NCI-H2081 (cell line): ENCODE results near the gene CAMTA1.
A peak's percentile ranks its signal among the peaks of the same experiment; 100 is the strongest.
"Not testable (repeated sequence)": the region's sequence is repeated elsewhere in the genome, so short reads cannot be mapped to it uniquely, and the experiment has no call there.

Experiments
- DNase-seq, 2 experiments: peaks; one replicate each; lab custom pipeline; 2025; lab: John Stamatoyannopoulos, UW

Gene CAMTA1

DNA sequence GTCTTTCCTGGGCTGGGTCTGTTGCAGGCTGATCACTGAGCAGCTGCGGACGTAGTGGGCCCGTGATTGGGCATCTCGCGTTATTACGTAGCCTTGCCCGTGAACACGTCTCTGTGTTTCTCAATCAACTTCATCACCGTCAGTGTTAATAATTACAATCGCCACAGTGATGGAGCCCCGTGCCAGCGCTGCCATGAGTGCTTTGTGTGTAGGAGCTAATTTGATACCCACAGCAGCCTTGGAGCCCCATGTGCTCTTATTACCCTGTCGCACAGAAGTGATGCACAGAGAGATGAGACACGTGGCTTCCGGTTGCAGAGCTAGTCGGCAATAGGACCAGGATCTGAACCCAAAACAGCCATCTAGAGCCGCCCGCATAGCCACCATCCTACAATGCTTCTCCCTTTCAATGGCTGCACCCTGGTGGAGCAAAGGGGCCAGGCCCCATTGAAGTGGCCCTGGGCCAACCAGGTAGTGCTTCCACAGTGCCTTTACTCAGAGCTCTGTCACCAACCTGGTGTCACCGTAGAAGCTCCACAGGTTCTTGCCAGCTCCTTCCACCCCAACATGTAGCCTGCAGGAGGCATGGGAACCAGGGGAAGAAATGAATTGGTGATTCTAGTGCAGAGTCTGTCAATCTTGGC is 587.3 kb downstream of the CAMTA1 start:
- no peak for DNase-seq

DNA sequence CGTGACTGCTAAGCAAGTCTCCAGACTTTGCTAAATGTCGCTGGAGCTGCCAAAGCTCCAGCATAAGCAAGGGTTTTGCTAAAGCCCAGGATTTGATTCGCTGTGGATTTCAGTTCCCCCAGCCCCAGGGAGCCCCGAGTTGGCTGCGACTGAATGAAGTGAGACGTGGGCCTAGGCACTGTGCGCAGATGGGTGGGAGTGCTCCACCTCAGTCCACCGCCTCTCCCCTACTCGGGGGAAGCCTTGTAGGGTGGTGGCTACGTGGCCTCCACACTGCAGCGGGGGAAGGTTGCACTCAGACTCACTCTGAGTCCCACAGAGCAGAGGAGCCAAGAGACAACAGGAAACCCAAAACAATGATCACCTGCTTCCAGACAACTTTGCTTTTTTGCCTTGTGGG is 588.0 kb downstream of the CAMTA1 start:
- DNase-seq: no peak

DNA sequence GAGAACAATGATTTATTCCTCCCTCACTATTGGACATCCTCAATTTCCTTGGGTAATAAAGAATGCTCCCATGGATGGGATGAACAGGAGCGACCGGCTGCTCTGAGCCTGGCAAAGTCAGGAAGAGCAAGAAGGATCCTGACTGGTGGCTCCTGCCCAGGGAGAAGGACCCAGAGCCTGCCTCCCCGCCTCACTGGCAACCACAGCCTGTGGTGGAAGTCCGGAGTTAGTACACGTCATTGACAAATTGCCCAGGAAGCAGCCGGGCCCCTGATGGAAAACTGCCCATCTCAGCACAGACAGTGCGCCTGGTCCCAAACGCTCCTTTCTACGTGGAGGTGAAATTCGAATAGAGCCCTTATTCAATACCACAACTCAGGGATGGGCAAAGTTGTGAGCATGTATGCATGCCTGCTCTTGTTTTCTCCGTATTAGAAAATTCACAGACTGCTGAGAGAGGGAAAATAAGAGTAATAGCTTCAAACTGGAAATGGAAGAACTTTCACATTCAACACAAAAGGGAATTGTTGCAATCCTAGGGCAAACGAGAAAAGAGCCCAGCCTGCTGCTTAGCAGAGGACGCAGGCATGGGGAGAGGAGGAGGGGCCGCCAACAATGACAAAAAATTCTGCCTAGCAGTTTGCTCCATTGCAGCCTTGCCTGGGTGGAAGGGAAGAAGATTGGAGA is 588.8 kb downstream of the CAMTA1 start:
- no peak for DNase-seq

DNA sequence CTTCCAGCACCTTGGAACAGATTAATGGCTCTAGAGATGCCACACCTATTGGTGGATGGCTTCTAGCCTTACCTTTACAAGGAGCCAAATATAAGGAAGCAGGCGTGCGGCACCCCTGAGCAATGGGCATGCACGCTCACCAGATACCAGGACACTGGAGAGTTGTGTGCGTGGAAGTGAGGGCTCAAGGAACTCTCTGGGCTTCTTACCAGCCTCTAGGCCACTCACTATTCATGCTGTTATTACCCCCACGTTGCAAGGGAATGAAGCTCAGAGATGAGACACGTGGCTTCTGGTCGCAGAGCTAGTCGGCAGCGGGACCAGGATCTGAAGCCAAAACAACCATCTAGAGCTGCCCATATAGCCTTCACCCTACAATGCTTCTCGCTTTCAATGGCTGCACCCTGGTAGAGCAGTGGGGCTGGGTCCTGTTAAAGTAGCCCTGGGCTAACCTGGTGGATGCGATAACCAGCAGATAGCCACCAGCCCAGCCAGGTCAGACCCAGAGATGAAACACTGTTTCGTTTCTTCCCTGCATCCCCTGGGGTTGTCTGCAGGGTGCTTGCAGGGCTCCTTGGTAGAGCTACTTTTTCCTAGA is 589.4 kb downstream of the CAMTA1 start:
- DNase-seq: no peak

DNA sequence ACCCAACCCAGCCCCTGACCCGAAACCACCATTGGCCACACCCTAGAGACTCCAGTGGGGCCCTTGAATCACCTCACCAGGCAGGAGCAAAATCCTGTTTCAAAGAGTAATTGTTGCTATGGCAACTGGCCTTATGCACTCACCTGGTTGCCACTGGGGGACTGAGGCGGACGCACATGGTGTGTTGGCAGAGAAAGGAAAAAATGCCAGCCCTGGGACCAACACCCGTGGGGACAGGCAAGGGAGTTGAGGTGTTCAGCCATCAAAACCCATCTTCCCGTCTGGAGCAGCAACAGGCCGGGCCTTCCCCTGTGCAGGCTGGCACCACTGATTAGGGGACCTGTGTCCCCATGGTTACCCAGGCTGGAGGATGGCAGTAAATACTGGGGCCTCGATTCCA is 590.1 kb downstream of the CAMTA1 start:
- DNase-seq: peak; percentile 17 to 38

DNA sequence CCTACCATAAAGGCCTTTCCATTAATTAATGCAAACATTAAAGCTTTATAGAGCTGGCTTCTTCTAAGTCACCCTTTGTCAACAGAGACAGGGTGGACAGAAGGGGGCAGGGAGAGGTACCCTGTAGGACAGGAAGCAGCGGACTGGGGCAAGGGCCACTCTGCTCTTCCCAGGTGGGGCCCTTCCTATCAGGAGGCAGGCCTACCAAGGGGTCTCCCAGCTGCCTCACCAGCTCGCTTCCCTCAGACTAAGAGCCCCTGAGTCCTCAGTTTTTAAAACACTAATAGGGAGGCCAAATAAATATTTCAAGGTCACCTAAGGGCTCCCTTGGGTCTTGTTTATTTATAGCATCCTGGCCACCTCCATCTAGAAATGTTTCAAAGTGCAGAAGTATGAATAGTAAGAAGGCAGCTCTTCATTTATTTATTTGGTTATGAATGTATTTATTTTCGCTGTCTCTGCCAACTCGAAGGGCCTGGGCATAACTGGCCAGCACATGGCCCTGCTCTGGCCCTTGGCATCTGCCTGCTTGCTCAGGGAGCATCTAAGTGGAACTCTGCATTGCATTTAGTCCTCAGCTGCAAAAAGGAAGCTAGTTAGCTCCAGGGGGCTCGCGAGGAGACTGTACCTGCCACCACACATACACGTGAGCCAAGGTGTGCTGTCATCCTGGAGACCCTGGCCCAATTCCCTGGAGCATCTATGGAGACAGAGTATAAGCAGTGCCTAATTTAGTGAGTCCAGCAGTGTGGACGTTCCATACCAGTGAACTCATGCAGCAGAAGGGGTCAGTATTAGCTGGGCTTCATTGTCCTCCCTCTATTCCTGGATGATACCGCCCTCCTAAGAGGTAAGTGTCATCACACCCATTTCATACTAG is 590.8 kb downstream of the CAMTA1 start:
- no peak for DNase-seq

DNA sequence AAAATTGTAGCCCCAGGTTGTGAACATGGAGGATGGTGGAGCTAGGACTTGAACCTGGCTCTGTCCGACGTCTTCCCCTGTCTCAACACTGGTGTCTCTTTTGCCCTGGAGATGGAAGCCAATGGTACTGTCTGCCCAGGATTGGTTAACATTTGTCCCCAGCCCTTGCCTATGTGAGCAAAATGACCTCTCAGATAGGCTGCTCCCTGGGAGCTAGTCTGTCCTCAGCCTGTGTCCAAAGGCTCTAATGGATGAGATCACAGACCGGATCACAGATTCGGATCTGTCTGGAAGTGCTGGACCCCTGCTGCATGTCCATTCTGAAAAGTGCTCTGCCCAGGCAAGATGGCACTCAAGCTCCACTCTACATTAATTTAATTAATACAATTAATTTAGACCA is 591.4 kb downstream of the CAMTA1 start:
- DNase-seq: no peak

DNA sequence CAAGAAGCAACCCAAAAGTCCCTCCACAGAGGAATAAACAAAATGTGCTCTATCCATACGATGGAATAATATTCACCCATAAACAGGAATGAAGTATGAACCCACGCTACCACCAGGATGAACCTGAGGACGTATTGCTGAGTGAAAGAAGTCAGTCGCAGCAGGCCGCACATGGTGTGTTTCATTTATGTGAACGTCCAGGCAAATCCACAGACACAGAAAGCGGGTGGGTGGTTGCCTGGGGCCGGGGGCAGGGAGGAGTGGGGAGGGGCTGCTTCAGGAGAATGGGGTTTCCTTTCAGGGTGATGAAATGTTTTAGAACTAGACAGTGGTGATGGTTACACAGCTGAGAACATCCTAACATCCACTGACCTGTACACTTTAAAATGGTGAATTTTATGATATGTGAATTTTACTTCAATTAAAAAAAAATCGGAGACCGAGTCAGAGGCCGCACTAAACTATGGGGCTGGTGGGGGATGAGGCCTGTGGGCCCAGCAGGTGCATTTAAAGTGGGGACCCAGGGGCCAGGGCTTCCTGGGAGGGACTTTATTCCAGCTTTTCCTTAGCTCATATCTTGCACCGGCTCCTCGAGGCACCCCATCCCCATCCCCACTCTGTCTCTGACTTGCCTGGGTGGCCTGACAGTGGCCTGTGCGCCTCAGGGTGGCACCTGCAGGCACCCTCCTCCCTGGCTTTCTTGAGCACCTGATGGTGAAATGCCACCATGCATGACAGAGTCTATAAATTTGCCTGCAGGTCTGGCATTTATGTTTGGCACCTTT is 593.3 kb downstream of the CAMTA1 start:
- peak in 1 of 2 experiments; percentile 23 for DNase-seq

DNA sequence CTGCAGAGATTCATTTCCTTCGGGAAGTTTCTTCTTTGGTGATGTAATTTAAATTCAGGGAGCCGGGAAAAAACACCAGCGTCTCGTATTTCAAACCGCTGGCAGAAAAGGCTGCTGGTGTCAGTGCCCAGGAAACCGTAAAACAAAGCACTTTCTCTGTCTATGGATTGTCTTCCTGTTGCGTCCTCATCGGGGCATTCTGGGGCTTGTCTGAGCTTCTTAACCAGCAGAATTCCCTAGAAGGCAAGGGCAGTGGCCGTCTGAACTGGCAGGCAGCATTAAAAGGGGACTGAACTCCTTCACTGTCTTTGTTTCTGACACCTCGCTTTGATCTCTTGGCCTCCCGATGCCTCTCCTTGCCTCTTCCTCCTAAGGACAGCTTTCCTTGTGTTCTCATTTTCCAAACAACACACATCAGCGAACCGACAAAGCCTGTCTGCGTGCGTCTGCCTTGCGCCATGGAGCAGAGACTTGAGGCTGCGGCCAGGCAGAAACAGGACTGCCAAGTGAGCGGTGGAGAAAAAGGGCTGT is 594.3 kb downstream of the CAMTA1 start:
- peak; percentile 50 to 72 for DNase-seq

DNA sequence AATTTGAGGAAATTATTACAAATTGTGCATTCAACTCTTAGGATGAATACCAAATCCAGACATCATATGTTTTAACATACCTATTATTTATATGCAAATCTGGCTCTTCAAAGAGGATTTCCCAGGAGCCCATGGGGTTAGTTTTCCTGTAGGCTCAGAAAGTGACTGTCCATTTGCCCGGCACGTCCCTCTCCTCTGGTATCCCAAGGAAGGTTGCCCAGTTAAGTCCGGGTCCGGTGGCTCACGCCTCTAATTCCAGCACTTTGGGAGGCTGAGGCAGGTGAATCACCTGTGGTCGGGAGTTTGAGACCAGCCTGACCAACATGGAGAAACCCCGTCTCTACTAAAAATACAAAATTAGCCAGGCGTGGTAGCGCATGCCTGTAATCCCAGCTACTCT is 594.8 kb downstream of the CAMTA1 start:
- DNase-seq: not testable (repeated sequence)

DNA sequence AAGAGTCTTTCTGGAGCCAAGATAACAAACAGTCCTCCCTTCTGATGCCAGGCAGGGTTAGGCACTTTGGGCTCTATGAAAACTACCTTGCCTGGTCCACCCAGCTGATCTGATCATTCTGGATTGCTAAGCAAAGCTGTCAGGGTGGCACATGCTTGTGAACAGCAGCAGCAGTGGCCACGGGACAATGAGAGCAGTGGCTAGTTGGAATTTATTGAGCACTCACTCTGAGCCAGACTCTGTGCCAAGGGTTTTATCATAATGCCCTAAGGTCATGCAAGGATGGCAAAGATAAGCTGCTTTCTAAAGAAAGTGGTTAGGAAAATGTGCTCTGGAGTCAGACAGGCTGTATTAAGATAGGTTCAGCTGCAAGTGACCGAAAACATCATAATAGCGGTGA is 595.5 kb downstream of the CAMTA1 start:
- DNase-seq: no peak

DNA sequence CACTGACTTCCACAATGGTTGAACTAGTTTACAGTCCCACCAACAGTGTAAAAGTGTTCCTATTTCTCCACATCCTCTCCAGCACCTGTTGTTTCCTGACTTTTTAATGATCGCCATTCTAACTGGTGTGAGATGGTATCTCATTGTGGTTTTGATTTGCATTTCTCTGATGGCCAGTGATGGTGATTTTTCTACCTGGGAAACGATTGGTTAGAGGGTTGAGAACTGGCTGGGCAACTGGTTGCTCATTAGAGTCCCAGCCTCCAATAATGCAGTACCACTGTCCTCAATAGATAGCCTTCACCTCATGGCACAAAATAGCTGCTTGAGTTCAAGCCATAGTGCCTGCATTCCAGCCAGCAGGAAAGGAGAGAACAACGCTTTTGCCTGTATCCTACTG is 596.5 kb downstream of the CAMTA1 start:
- DNase-seq: not testable (repeated sequence)

DNA sequence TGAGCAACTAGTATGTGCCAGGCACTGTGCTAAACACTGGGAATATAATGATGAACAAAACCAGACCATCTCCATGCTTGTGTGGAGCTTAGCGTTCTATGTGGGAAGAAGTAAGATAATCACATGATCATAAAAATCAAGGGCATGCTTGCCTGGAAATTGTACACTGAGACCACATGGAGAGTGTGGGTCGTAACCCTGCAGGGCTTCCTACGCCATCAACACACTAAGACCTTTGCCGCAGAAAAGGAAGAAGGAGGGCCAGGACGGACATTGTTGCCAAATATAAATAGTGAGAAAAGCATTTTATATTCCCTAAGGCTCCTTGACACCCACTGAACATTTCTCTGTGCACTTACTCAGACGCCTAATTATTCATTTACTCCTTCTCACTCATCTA is 597.7 kb downstream of the CAMTA1 start:
- no peak for DNase-seq

DNA sequence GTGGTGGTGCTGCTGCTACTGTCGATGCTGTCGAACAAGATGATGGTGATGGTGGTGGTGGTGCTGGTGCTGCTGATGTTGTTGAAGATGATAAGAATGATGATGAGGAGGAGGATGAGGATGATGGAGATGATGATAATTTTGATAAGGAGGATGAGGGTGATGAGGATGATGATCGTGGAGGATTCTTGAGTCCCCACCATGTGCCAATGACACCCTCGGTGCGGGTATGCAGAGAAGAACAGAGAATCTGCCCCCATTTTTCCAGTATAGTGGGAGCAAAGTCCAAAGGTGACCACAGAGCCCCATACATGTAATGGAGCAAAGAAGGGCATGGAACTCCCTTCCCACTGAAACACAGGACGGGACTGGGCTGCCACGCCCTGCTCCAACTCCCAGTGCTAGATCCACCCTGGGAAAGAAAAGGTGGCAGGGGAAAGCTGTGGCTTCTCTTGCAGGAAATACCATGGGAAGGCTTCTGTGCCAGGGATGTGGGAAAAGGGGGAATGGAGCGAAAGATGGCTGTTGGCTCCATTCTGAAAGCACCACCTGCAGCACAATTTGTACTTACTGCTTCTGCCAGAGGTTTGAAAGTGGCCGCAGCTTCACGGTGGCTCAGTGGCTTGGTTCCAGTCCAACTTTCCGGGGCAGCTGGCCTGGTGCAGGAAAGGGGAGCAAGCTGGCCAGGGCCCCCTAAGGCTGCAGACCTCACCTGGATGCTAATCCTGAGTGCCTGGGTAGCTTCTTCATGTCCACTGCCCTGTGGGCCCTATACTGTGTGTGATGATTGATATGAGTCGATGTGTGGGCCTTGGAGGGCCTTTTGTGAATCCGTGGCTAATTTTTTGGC is 598.6 kb downstream of the CAMTA1 start:
- DNase-seq: no peak

DNA sequence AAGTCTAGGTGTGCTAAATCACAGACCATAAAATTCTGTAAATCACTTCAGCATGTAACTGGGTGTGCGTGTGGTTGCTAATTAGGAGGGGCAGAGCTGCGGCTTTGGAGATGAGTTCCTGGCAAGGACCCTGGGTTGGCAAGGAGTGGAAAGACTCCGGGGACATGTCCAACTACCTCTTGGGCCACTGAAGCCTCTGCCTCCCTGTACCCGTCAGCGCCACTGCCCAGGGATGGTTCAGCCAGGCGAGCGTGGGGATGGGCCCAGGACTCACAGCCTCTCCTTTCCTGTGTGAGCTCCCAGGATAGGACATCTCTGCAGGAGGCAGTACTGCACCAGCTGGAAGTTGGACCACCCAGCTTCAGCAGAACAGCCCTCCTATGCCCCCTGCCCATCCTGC is 599.4 kb downstream of the CAMTA1 start:
- no peak for DNase-seq

DNA sequence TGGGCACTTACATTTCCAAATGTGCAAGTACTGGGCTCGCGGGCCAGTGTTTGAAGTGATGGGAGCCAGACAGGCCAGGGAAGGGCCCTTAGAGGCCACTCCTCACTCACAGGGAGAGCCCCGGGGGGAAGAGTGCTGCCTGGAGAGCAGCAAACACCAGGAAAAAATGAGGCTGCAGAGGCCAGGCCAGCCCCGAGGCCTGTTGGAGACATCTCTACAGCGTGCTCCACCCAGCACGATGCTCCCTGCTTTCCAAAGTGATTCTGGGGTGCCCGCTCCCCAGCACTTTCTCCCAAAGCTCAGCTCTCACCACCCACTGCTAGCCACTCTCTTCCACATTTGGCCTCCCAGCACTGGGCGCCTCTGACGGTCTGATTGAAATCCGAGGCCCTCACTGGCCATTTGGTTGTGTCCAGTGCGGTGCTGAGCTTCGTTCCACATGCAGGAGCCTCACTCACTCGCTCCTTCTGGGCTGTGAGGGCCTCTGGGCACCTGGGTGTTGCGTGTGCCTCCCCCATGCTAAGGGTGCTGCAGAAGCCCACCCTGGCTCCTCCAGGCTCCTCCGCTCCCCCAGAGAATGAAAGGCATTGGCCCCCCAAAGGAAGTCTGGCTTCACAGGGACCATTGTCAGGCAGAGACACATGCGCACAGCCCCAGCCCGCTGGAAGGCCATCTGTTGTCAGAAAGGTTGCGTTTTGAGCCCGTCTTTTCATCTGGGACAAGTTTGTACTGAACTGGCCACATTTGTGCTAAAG is 600.4 kb downstream of the CAMTA1 start:
- DNase-seq: no peak

DNA sequence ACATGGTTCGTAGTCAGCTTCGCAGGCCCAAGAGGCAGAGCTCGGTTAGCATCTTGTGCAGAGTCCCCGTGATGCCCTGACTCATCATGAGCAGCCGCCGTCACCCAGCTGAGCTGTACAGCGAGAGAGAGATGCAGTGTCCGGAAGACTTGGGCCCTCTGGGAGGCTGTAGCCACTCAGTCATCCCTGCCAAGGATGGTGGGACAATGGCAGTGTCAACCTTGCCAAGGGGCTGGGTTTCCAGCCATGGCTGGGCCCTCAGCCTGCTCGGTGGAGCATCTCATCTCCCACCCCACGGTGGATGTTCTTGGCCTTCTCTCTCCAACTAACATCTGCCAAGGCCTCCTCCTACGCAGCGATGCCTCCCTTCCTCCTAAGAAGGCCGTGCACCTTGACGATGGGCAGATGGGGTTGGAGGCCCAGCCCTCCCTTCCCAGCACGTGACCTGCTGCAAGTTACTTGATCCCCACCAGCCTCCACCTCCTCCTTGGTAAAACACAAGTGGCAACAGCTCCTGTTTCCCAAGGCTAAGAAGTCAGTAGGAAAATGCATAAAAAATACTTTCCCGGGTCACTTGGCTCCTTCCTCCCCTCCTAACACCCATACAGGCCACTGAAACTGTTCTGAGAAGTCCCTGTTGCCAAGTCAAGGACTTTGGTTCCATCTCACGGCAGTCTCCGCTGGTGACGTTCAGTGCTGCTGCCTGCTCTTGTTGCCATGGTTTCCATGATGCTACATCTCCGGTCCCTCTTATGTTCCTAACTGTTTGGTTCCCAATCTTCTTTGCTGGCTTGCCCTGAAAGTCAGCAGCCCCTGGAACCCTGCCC is 601.2 kb downstream of the CAMTA1 start:
- no peak for DNase-seq

DNA sequence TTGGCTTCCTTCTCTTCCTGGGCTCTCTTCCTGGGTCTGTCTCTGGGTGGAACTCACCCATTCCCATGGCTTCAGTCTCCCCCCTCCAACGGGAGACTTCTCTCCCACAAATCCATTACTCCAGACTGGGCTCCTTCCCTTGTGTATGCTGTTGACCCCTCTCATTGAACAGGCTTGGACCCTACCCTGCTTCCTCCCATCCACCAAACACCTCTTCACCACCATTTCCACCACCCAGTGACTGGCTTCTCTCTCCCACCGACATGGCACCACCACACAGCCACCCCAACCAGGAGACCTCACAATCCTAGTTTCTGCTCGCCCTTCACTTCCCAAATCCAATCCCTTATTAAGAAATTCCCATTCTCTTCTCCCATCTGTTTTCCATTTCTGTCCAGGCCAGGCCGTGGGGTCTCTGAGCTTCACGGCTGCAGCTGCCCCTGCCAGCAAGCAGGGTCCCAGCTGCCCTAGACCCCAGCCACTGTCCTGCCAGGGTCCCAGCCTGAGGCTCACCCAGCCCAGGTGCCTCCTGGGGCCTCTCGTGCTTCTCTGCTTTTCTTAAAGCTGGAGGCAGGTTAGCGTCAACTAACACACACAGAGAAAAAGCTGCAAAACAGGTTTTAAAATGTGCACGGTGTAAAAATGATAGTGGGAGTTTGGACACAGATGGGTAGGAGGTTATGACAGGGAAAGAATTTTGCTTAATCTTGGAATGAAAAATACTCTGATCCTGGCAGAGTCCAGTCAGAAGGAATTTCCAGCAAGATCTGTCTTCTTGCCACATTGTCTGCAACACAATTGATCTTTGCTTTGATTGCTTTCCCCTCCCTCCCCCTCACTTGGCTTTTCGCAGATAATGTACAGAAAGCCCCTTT is 602.0 kb downstream of the CAMTA1 start:
- no peak for DNase-seq
